ENCODE results near the gene METTL13. TPM values are rescaled to one million over a fixed set of nuclear protein-coding genes. Genes with fewer than 3 reads are reported as not detected.

The METTL13 gene
- total RNA-seq: 10 to 100 TPM; 14.8 to 15.0 TPM

GRCh38 chr1:171781176-171781875 lies at the start of gene METTL13:
Gene METTL13, plus strand, starts transcription at chr1:171781660. Its CDS starts 308 bp downstream, at chr1:171781968.
- DNase-seq (ENCODE audit: low spot score): peak; percentile 99
- H3K27me3 ChIP-seq: no peaks in the 10 kb centered on the region
- H3K36me3 ChIP-seq: peaks cover 23% of the 10 kb centered on the region
- peaks cover 0 to 28% of the 10 kb centered on the region in 2 donors for H3K4me1 ChIP-seq
- peak within 1 kb of the TSS; percentile 71 to 76 for H3K4me3 ChIP-seq
- peak within 1 kb of the TSS; percentile 84 to 87 for H3K27ac ChIP-seq
- H3K9me3 ChIP-seq: no peaks in the 10 kb centered on the region
- no peak for TF ChIP-seq CTCF (IDR thresholded peaks at IDR 0.05)

GRCh38 chr1:171736196-171736595 lies 45.3 kb upstream of the METTL13 start:
- H3K27ac ChIP-seq: no peak overlapping the region

GRCh38 chr1:171738911-171739310 lies 42.5 kb upstream of the METTL13 start:
- peaks cover 30% of the 10 kb centered on the region for H3K36me3 ChIP-seq
- H3K27ac ChIP-seq: no peak overlapping the region
- no peak for TF ChIP-seq CTCF (IDR thresholded peaks at IDR 0.05)
- no peak overlapping the region for H3K4me3 ChIP-seq
- no peaks in the 10 kb centered on the region for H3K9me3 ChIP-seq
- no peaks in the 10 kb centered on the region for H3K27me3 ChIP-seq
- H3K4me1 ChIP-seq: peaks cover 0 to 27% of the 10 kb centered on the region in 2 donors
- DNase-seq (ENCODE audit: low spot score): no peak

More at GRCh38 chr1:171736196-171736595, 45.3 kb upstream of the METTL13 start:
- Histone ChIP-seq H3K4me3 (no peak overlapping the region), H3K4me1 (peaks cover 0 to 18% of the 10 kb centered on the region in 2 donors), H3K9me3 (no peaks in the 10 kb centered on the region), H3K27me3 (no peaks in the 10 kb centered on the region), H3K36me3 (peaks cover 32% of the 10 kb centered on the region)
- no peak for TF ChIP-seq CTCF (IDR thresholded peaks at IDR 0.05)
- DNase-seq (ENCODE audit: low spot score): no peak

- H3K4me1 ChIP-seq: peaks cover 0 to 27% of the 10 kb centered on the region in 2 donors
- no peak overlapping the region for H3K4me3 ChIP-seq
- no peak for DNase-seq (ENCODE audit: low spot score)
- H3K9me3 ChIP-seq: no peaks in the 10 kb centered on the region
- no peaks in the 10 kb centered on the region for H3K27me3 ChIP-seq
- no peak overlapping the region for H3K27ac ChIP-seq
- peaks cover 28% of the 10 kb centered on the region for H3K36me3 ChIP-seq
- no peak for TF ChIP-seq CTCF (IDR thresholded peaks at IDR 0.05)
Observed at GRCh38 chr1:171739656-171740055, 41.8 kb upstream of the METTL13 start.

GRCh38 chr1:171740356-171740863 lies 41.0 kb upstream of the METTL13 start:
- no peak for TF ChIP-seq CTCF (IDR thresholded peaks at IDR 0.05)
- H3K27ac ChIP-seq: no peak overlapping the region
- no peaks in the 10 kb centered on the region for H3K27me3 ChIP-seq
- DNase-seq (ENCODE audit: low spot score): no peak
- H3K4me1 ChIP-seq: peaks cover 0 to 27% of the 10 kb centered on the region in 2 donors
- peaks cover 26% of the 10 kb centered on the region for H3K36me3 ChIP-seq
- H3K4me3 ChIP-seq: no peak overlapping the region
- H3K9me3 ChIP-seq: no peaks in the 10 kb centered on the region

Data from right atrium auricular region (tissue), 2 donors.